Stimulated activated naive B cell treated with anti-CD40 and anti-IgM and Interleukin-4, amounts not matched to agents 10 μg/mL and 1 μg/mL and 100 μg/mL, for 72 hours (primary cell): ENCODE results near the gene SORCS2.

Experiments used
- ATAC-seq, 2 donors: fragments of 150-1000 bp; cut with Tn5 transposase; replicated peaks; 2 replicates each; pipeline ENCODE4 v1.10.0; 2021; ENCODE audit warnings: moderate library complexity in 1 of 2
- DNase-seq: peaks from one replicate; pipeline ENCODE4 v3.0.0; 2021
- H3K27ac Mint-ChIP-seq: one replicate; pipeline ENCODE4 v1.8.0; 2022; ENCODE audit warnings: mild to moderate bottlenecking, mixed read lengths
- H3K27me3 Mint-ChIP-seq, 2 donors: one replicate each; pipeline ENCODE4 v1.8.0; 2022; ENCODE audit warnings: mixed read lengths in 2 of 2
- H3K36me3 Mint-ChIP-seq, 2 donors: one replicate each; pipeline ENCODE4 v1.8.0; 2022; ENCODE audit warnings: mixed read lengths in 2 of 2, mild to moderate bottlenecking in 1 of 2
- H3K4me1 Mint-ChIP-seq, 2 donors: one replicate each; pipeline ENCODE4 v1.8.0; 2022; ENCODE audit warnings: mixed read lengths in 2 of 2, mild to moderate bottlenecking in 1 of 2
- H3K4me3 Mint-ChIP-seq, 2 donors: one replicate each; pipeline ENCODE4 v1.8.0; 2022; ENCODE audit warnings: mild to moderate bottlenecking in 2 of 2, mixed read lengths in 2 of 2, moderate library complexity in 1 of 2
- H3K9me3 Mint-ChIP-seq, 2 donors: one replicate each; pipeline ENCODE4 v1.8.0; 2022; ENCODE audit warnings: mixed read lengths in 2 of 2, mild to moderate bottlenecking in 1 of 2

The SORCS2 gene

GRCh38 chr4:7787067-7787466, 594.7 kb downstream of the SORCS2 start:
- Mint-ChIP-seq H3K9me3 (no peaks in the 10 kb centered on the region), H3K36me3 (no peaks in the 10 kb centered on the region), H3K27ac (no peak overlapping the region), H3K4me1 (no peaks in the 10 kb centered on the region), H3K4me3 (no peak overlapping the region), H3K27me3 (peaks cover 2 to 13% of the 10 kb centered on the region in 2 donors)
- DNase-seq (no peak), ATAC-seq (no peak)

DNA sequence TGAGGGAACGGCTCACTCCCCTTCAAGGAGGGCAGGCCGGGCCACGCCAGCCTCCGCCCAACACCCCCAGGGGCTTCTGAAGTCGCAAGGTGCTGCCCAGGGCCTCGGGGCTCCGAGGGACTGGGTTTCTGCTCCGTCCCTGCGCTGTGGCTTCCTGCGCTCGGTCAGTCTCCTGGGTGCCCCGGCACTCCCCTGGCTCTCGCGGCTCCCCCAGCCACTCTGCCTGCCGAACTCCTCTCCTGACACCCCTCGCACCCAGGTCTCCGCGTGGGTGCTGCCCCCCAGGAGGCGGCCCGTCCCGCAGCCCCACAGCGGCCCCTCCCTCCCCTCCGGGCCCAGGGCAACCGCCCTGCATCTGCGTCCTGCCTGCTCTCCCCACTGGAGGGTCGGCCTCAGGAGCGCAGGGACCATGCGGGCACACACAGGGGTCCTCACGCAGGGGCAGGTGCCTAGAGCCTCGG, 595.4 kb downstream of the SORCS2 start:
- Mint-ChIP-seq H3K27ac (no peak overlapping the region), H3K9me3 (no peaks in the 10 kb centered on the region), H3K4me3 (no peak overlapping the region), H3K36me3 (no peaks in the 10 kb centered on the region), H3K4me1 (no peaks in the 10 kb centered on the region), H3K27me3 (peaks cover 0 to 13% of the 10 kb centered on the region in 2 donors)
- DNase-seq, result no peak
- no peak for ATAC-seq

DNA sequence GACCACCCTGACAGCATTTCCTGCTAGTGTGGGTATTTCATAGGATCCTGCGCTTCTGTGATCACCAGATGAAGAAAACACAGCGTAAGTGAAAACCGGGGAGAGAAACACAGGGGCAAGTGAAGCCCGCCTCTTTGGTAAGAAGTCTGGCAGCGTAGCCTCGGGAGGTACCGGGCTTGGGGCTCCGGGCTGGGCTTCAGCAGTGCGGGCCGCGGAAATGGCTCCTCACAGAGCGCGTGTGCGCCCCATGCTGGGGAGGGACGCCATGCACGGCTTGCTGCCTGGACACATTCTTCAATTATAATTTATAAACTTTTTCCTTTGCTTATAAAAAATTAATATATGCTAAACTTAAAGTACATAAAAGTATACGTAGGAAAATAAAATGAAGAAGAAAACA, 595.9 kb downstream of the SORCS2 start:
- Mint-ChIP-seq H3K9me3 (no peaks in the 10 kb centered on the region), H3K4me1 (no peaks in the 10 kb centered on the region), H3K36me3 (no peaks in the 10 kb centered on the region), H3K4me3 (no peak overlapping the region), H3K27ac (no peak overlapping the region), H3K27me3 (peaks cover 0 to 13% of the 10 kb centered on the region in 2 donors)
- ATAC-seq, result no peak
- DNase-seq, result no peak

GRCh38 chr4:7788694-7789425, 596.5 kb downstream of the SORCS2 start:
- ATAC-seq, result no peak
- H3K4me1 Mint-ChIP-seq, result no peaks in the 10 kb centered on the region
- H3K36me3 Mint-ChIP-seq, result no peaks in the 10 kb centered on the region
- DNase-seq, result no peak
- H3K27ac Mint-ChIP-seq, result no peak overlapping the region
- peaks cover 0 to 13% of the 10 kb centered on the region in 2 donors for H3K27me3 Mint-ChIP-seq
- H3K9me3 Mint-ChIP-seq, result no peaks in the 10 kb centered on the region
- no peak overlapping the region for H3K4me3 Mint-ChIP-seq

- ATAC-seq (no peak), DNase-seq (no peak)
- no peaks in the 10 kb centered on the region for H3K9me3 Mint-ChIP-seq
- H3K27ac Mint-ChIP-seq, result no peak overlapping the region
- no peaks in the 10 kb centered on the region for H3K4me1 Mint-ChIP-seq
- H3K4me3 Mint-ChIP-seq, result no peak overlapping the region
- H3K27me3 Mint-ChIP-seq, result peaks cover 0 to 13% of the 10 kb centered on the region in 2 donors
- no peaks in the 10 kb centered on the region for H3K36me3 Mint-ChIP-seq
Observed at GRCh38 chr4:7790023-7790422, 597.7 kb downstream of the SORCS2 start.

DNA sequence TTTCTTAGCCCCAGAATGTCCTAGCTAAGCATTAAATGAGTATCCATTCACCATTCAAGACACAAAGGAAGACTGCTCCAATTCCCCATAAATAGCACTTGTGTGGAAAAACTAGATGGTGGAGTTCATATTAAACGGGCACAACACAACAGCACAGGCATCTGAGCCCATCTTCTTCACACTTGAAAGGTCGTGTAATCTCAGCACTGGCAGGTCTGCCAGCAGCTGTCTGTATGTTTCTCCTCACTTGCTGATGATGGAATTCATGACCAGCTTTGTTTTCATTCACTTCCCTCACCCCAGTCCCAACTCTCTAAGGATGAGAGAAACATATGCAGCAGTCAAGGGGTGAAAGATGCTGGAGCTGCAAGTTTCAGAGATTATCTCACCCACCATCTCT, 598.7 kb downstream of the SORCS2 start:
- no peak for DNase-seq
- H3K27ac Mint-ChIP-seq, result no peak overlapping the region
- no peaks in the 10 kb centered on the region for H3K4me1 Mint-ChIP-seq
- no peak overlapping the region for H3K4me3 Mint-ChIP-seq
- H3K27me3 Mint-ChIP-seq, result peaks cover 0 to 13% of the 10 kb centered on the region in 2 donors
- no peak for ATAC-seq
- H3K9me3 Mint-ChIP-seq, result no peaks in the 10 kb centered on the region
- no peaks in the 10 kb centered on the region for H3K36me3 Mint-ChIP-seq
